Measurements from ENCODE around the gene RAP2C.
"Not testable (repeated sequence)": the region's sequence is repeated elsewhere in the genome, so short reads cannot be mapped to it uniquely, and the experiment has no call there.

RAP2C gene

DNA sequence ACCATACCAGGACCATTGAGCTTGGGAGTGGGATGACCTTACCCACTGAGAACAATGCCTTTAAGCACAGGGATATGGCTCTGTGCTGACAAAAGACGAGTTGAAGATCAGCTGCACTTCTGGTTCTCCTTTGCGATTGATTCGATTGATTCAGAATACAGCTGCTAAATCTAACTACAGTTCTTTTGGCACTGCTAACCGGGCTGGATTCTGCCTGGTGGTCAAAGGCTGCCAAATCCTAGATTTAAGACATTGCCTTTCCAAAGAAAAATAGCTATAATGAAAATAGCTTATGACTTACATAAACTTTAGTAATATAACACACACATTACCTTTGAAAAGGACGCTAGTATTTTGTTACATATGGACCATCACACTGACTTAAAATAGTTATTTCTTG lies 18.3 kb downstream of the RAP2C start:
- DNase-seq (ENCODE audit: low read depth in 2 of 2), result no peak

DNA sequence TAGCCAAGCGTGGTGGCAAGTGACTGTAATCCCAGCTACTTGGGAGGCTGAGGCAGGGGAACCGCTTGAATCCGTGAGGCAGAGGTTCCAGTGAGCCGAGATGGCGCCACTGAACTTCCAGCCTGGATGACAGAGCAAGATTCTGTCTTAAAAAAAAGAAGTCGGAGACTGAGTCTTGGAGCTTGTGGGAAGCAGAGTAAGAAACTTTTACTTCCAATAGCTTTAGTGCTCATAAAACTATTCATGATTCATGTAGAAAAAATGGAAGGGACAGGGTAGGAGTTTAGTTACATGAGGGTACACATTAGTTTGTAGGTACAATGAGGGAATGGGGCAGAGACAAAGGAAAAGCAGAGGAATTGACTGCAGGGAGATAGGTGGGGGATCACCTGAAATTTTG lies 19.3 kb downstream of the RAP2C start:
- no peak for DNase-seq (ENCODE audit: low read depth in 2 of 2)

DNA sequence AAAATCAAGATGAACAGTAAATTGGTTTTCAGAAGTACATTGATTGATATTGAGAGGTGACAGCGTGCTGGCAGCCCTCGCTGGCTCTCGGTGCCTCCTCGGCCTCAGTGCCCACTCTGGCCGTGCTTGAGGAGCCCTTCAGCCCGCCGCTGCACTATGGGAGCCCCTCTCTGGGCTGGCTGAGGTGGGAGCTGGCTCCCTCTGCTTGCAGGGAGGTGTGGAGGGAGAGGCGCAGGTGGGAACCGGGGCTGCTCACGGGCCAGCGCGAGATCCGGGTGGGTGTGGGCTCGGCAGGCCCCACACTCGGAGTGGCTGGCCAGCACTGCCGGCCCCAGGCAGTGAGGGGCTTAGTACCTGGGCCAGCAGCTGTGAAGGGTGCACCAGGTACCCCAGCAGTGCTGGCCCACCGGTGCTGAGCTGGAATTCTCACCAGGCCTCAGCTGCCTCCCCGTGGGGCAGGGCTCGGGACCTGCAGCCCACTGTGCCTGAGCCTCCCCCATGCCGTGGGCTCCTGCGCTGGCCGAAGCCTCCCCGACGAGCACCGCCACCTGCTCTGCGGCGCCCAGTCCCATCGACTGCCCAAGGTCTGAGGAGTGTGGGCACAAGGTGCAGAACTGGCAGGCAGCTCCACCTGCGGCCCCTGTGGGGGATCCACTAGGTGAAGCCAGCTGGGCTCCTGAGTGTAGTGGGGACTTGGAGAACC lies 25.2 kb downstream of the RAP2C start:
- DNase-seq (ENCODE audit: low read depth in 2 of 2), result no peak

DNA sequence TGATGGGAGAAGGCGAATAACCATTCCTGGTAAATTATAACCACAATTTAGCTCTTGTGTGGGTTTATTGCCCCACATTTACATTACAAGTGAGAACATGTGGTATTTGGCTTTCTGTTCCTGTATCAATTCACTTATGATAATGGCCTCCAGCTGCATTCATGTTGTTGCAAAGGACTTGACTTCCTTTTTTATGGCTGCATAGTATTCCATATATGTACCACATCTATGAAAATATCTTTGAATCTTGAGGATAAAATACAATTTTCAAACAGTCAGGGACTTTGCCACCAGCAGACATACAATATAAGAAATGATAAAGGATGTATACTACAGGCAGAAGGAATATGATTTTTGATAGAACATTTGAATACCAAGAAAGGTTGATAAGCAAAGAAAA lies 27.3 kb downstream of the RAP2C start:
- DNase-seq (ENCODE audit: low read depth in 2 of 2), result no peak

DNA sequence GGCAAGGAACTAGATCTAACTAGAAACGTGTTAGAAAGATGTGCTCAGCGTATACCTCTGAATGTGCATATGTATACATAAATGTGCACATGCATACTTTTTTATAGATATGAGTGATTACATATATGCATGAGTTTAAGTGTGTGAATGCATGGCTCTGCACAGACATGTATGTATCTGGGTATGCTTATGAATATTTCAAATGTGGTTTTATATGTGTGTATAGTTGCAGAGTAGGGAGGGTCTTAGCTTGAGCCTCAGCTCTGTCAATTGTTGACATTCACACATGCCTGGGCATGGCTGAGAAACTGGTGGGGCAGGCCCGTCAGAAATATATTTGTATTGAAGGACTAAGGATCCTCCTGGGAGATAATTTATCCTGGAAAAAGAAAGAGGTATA lies 31.1 kb downstream of the RAP2C start:
- no peak for DNase-seq (ENCODE audit: low read depth in 2 of 2)

DNA sequence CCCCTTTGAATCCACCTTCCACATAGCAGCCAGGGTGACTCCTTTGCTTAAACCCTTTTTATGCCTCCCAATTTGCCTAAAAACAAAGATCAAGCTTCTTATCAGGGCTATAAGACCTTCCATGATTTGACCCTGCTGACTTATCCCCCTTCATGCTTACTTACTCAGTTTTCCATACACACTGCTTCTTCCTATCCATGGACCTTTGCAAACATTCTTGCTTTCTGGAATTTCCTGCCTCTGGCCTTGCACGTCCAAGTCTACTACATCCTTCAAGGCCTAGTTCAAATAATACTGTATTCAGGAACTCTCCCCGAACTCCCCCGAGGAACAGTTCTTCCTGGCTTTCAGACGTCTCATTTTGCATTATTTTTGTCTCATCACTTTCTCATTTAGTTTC lies 31.8 kb downstream of the RAP2C start:
- no peak for DNase-seq (ENCODE audit: low read depth in 2 of 2)

DNA sequence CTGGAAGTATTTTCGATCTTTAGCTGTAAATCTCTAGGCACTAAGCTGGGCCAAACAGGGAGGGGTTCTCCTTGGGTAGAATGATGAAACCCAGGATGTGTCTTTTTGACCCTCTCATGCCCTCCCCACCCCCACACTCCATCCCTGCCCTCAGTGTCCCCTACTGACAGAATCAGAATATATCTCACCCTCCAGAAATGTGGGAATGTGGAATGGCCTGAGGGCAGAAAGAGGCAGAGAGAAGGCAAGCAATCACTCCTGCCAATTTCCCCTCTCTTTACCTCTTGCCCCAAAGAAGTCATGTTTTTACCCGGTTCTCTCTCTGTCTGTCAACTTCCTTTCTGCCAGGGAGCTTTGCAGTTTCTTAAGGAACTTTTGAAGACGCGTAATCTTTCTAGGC lies 34.4 kb downstream of the RAP2C start:
- no peak for DNase-seq (ENCODE audit: low read depth in 2 of 2)

DNA sequence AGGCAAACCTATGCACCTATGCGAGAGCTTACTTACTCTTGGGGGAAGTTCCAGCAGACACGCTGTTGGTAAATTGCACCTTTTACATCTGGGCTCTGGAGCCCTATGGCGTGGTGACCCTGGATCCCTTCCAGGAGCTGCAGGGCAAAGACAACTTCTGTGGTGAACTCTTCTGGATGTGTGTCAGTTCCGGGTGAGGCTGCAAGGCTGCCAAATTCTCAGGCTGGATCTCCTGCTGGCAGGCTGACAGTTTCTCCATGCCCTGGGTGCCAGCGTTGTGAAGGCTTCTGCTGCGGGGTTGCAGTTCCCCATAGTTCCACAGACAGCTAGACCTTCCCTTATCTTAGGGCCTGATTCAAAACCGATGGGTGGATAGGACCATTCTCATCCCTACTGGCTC lies 37.9 kb downstream of the RAP2C start:
- DNase-seq (ENCODE audit: low read depth in 2 of 2), result no peak

DNA sequence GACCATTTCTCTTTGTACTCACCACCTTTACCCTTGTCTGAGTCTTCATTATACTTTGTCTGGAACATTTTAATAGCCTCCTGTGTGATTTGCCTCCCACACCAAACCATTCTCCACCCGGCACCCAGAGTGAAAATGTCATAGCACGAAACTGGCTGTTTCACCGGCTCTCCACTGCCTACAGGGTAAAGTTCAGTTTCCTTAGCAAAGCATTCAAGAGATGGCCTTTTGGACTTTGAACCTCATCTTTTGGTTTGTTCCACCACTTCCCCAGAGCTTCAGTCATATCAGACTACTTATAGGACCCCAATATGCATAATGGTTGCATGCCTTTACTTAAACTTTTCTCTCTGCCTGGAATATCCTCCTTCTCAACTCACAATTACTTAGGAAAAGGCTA lies 38.3 kb downstream of the RAP2C start:
- DNase-seq (ENCODE audit: low read depth in 2 of 2), result no peak

DNA sequence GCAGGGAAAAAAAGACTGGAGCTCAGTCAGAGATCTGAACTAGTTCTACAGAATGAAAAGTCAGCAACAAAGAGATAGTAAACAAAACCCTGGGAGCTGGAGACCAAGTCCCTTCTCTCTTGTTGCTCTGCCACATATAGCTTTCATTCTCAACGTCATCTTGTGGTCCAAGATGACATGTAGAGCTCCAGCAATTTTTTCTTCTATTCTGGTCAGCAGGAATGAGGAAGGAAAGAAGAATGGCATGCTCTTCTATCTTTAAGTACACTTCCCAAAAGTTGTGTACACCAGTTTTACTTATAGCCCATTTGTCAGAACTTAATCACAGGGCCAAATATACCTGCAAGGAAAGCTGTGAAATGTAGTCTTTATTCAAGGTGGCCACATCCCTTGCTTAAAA lies 45.6 kb downstream of the RAP2C start:
- DNase-seq (ENCODE audit: low read depth in 2 of 2), result no peak

DNA sequence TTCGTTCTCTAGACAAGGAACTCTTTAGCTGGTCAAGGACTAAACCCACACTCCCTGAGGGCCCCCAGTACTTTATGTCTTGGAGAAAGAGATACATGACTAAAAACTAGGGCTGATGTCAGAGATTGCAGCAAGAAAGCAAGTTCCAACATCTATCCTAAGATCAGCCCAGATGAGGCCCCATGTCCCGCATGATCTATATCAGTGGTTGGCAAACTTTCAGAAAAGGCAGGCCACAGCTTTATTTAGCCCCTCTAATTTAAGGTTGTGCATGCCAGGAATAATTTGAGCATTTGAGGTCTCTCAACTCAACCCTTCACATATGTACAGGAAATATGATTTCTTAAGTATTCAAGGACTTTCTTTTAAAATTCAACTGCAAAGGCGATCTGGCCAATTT lies 47.4 kb downstream of the RAP2C start:
- DNase-seq (ENCODE audit: low read depth in 2 of 2), result no peak

DNA sequence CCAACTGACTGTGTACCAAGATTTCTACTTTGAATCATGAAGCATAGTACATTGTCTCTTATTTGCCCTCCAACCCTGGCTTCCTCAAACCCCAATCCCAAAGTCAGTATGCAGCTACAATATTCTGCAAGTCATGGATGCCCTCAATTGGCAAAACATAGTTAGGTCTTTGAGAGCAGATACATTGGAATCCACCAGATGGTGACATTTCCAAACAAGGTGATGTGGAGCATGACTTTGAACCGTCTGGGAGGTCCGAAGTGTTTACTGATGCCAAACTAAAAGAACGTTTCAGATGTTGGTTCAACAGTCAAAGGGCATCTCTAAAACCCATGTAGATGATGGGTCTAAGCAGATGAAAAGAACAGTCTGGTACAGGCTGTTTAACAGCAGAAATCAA lies 47.8 kb downstream of the RAP2C start:
- DNase-seq (ENCODE audit: low read depth in 2 of 2), result no peak

DNA sequence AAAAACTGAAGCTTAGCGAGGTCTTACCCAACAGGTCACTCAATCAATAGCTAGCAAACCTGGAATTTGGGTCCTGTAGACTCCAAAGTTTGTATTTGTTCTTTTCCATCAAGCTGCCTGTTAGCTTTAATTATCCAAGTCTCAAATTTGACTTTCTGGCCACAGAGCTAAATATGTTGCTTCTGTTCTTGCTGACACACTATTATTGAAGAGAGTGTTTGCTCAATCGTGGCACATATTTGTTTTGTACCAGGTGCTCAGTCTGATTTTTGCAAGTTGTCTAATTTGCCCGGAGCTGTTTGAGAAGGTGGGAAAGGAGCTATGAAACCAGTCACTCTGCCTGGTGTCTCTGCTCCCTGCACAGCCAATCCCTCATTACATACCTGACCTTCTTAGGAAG lies 49.7 kb downstream of the RAP2C start:
- no peak for DNase-seq (ENCODE audit: low read depth in 2 of 2)

DNA sequence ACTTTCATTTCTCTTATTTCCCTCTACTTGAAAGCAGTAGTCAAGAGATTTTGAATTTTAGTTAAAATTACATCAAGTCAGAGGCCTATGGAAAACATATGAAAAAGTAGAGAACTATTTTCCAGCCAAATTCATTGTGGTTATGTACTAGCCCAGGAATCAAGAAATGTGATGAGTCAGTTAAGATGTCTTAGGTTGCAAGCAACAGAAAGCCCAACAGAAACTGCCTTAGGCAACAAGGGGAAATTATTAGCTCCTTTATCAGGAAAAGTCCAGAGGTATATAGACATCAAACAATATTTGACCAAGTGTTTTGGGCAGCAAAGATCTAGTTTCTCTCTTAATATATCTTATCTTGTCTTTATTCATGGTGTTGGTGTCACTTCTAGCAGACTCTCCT lies 53.6 kb downstream of the RAP2C start:
- no peak for DNase-seq (ENCODE audit: low read depth in 2 of 2)

DNA sequence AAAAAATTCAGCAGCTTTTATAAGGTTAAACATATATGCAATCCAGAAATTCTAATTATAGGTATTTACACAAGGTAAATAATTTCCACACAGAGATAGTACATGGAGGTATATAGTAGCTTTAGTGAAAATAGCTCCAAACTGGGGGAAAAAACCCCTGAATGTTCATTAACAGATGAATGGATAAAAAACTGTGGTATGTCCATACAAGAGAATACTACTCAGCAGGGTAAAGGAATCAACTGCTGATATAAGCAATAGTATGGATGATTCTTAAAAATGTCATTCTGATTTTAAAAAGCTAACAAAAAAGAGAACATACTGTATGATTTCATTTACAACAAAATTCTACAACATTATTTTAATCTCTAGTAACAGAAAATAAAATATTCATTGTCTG lies 54.2 kb downstream of the RAP2C start:
- DNase-seq (ENCODE audit: low read depth in 2 of 2), result no peak

DNA sequence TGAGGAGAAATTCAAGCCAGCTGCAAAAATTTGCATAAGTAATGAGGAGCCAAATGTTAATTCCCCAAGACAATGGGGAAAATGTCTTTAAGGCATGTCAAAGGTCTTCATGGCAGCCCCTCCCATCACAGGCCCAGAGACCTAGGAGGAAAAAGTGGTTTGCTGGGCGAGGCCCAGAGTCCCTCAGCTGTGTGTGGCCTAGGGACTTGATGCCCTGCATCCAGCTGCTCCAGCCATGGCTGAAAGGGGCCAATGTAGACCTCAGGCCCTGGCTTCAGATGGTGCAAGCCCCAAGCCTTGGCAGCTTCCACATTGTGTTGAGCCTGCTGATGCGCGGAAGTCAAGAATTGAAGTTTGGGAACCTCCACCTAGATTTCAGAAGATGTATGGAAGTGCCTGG lies 56.2 kb downstream of the RAP2C start:
- DNase-seq (ENCODE audit: low read depth in 2 of 2), result not testable (repeated sequence)

DNA sequence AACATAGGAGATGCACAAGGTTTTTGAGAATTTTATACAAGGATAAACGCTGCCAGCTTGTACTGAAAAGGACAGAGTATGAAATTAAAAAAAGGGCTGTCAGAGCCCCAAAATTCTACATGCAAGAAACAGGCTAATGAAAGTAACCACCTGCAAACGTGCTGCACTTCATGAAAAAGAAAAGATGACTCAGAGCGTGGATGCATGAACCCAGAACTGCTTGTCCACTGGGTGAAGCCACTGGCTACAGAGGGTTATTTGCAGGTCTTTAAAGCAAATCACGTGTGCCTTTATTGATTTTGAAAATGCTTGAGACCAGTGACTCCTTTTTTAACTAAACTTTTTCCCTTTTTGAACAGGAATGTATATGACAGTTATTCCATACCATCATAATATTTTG lies 66.1 kb downstream of the RAP2C start:
- DNase-seq (ENCODE audit: low read depth in 2 of 2), result no peak

Data from stimulated activated CD4-positive, alpha-beta T cell treated with anti-CD3 and anti-CD28 coated beads, Interleukin-4, amount 100 ng/mL, for 48 hours (primary cell).